RKO (cell line): ENCODE data around the gene ERRFI1.
A peak's percentile ranks its signal among the peaks of the same experiment; 100 is the strongest.

Experiments
- DNase-seq: peaks from one replicate; pipeline ENCODE4 v3.0.0-alpha.2; 2016; ENCODE audit warnings: low spot score

Gene ERRFI1

GRCh38 chr1:8043621-8044020 lies 17.5 kb upstream of the ERRFI1 start:
- no peak for DNase-seq

- no peak for DNase-seq
Measured at GRCh38 chr1:8042134-8042533, 16.0 kb upstream of the ERRFI1 start.

- DNase-seq, result peak; percentile 93
Measured at GRCh38 chr1:8040586-8040985, 14.5 kb upstream of the ERRFI1 start.

- DNase-seq, result no peak
Measured at GRCh38 chr1:8039071-8039470, 13.0 kb upstream of the ERRFI1 start.

- no peak for DNase-seq
Measured at GRCh38 chr1:8035289-8035688, 9.2 kb upstream of the ERRFI1 start.

GRCh38 chr1:8033322-8033721 lies 7.2 kb upstream of the ERRFI1 start:
- DNase-seq, result no peak

- DNase-seq, result no peak
Measured at GRCh38 chr1:8032366-8032910, 6.3 kb upstream of the ERRFI1 start.

GRCh38 chr1:8031176-8031785 lies 5.2 kb upstream of the ERRFI1 start:
- peak; percentile 73 for DNase-seq

- no peak for DNase-seq
Measured at GRCh38 chr1:8028571-8028910, 2.4 kb upstream of the ERRFI1 start.

GRCh38 chr1:8027748-8028570 lies 1.9 kb upstream of the ERRFI1 start:
- DNase-seq, result peak; percentile 37

GRCh38 chr1:8026976-8027747 lies 1.1 kb upstream of the ERRFI1 start:
- DNase-seq, result no peak

- no peak for DNase-seq
Measured at GRCh38 chr1:8025671-8026144, 401 bp downstream of the ERRFI1 start.

- peak; percentile 44 for DNase-seq
Measured at GRCh38 chr1:8025061-8025670, 943 bp downstream of the ERRFI1 start.

GRCh38 chr1:8024329-8024728 lies 1.8 kb downstream of the ERRFI1 start:
- DNase-seq, result no peak

- DNase-seq, result no peak
Measured at GRCh38 chr1:8023995-8024313, 2.2 kb downstream of the ERRFI1 start.

GRCh38 chr1:8023287-8023994 lies 2.7 kb downstream of the ERRFI1 start:
- no peak for DNase-seq

GRCh38 chr1:8022395-8023286 lies 3.5 kb downstream of the ERRFI1 start:
- DNase-seq, result no peak

GRCh38 chr1:8021676-8022266 lies 4.3 kb downstream of the ERRFI1 start:
- no peak for DNase-seq

GRCh38 chr1:8020032-8020431 lies 6.1 kb downstream of the ERRFI1 start:
- peak; percentile 64 for DNase-seq

GRCh38 chr1:8019229-8019620 lies 6.9 kb downstream of the ERRFI1 start:
- no peak for DNase-seq
